ENCODE results near the gene GPR157.

GRCh38 chr1:9112961-9113880, 15.7 kb downstream of the GPR157 start:
- TF ChIP-seq REST (IDR thresholded peaks at IDR 0.05; ENCODE audit: unreplicated experiment) (no peak), CTCF (conservative IDR thresholded peaks at IDR 0.05; ENCODE audit: low read depth in 2 of 2) (no peak)
